ENCODE results near the gene TCP11. TPM values are rescaled to one million over a fixed set of nuclear protein-coding genes. Genes with fewer than 3 reads are reported as not detected.

Gene TCP11
- total and polyA plus RNA-seq, 4 donors, result 0.05 to 0.19 TPM; not detected in 2

GRCh38 chr6:35082733-35083403 is 58.3 kb downstream of the TCP11 start:
- Histone ChIP-seq H3K9ac (ENCODE audit: low read depth in 1 of 2, low read length in 2 of 2) (no peak overlapping the region), H3K36me3 (ENCODE audit: control insufficient read depth in 4 of 4, insufficient read depth in 3 of 4, low read depth in 1 of 4, low read length in 3 of 4) (peaks cover 12 to 54% (median 32%) of the 10 kb centered on the region in 4 donors), H3K9me3 (ENCODE audit: control insufficient read depth in 4 of 4, low read length in 3 of 4) (no peaks in the 10 kb centered on the region), H3K4me3 (ENCODE audit: low read depth in 1 of 3, low read length in 3 of 3) (no peak overlapping the region), H3K27ac (ENCODE audit: low read depth in 1 of 2, low read length in 2 of 2) (no peak overlapping the region), H3K4me1 (ENCODE audit: control insufficient read depth in 4 of 4, insufficient read depth in 4 of 4, low read length in 3 of 4) (peaks cover 0 to 4% (median 1%) of the 10 kb centered on the region in 4 donors), H3K27me3 (ENCODE audit: control insufficient read depth in 4 of 4, insufficient read depth in 4 of 4, low read length in 3 of 4) (no peaks in the 10 kb centered on the region)
- WGBS, result 94% methylated on average over 13 of the region's 13 CpGs
- no peak for DNase-seq (ENCODE audit: low spot score)
- TF ChIP-seq ZBTB33 (IDR thresholded peaks at IDR 0.05), result no peak
- no peak for TF ChIP-seq ATF3 (IDR thresholded peaks at IDR 0.05)
- TF ChIP-seq HNF4A (conservative IDR thresholded peaks at IDR 0.05), result no peak
- TF ChIP-seq EGR1 (IDR thresholded peaks at IDR 0.05; ENCODE audit: low read depth in 2 of 2), result no peak
- no peak for TF ChIP-seq RXRA (IDR thresholded peaks at IDR 0.05)
- no peak for TF ChIP-seq FOXA2 (IDR thresholded peaks at IDR 0.05)
- TF ChIP-seq GABPA (IDR thresholded peaks at IDR 0.05 in 1 of 2, conservative IDR thresholded peaks at IDR 0.05 in 1 of 2), result no peak
- no peak for TF ChIP-seq REST (IDR thresholded peaks at IDR 0.05)
- no peak for TF ChIP-seq CTCF (IDR thresholded peaks at IDR 0.05; ENCODE audit: low read depth, low read length, missing input control)
- no peak for TF ChIP-seq RAD21 (IDR thresholded peaks at IDR 0.05)
- TF ChIP-seq TAF1 (conservative IDR thresholded peaks at IDR 0.05), result no peak
- TF ChIP-seq YY1 (IDR thresholded peaks at IDR 0.05), result no peak
- no peak for TF ChIP-seq HNF4G (IDR thresholded peaks at IDR 0.05)
- no peak for TF ChIP-seq NR2F2 (IDR thresholded peaks at IDR 0.05)
- no peak for TF ChIP-seq SP1 (IDR thresholded peaks at IDR 0.05)
- TF ChIP-seq MAX (IDR thresholded peaks at IDR 0.05), result no peak
- TF ChIP-seq JUND (IDR thresholded peaks at IDR 0.05), result no peak
- no peak for TF ChIP-seq FOXA1 (IDR thresholded peaks at IDR 0.05)
